Effector memory CD8-positive, alpha-beta T cell (primary cell): Measurements from ENCODE around the gene COG3.

Experiments
- ATAC-seq: fragments of 150-1000 bp; cut with Tn5 transposase; replicated peaks from 2 replicates; pipeline ENCODE4 v1.10.0; 2021; ENCODE audit warnings: mild to moderate bottlenecking, moderate library complexity
- DNase-seq, 3 experiments: peaks; one replicate each; pipeline ENCODE4 v3.0.0; 2021
- H3K27ac Mint-ChIP-seq, 2 donors: one replicate each; pipeline ENCODE4 v1.8.0; 2022; ENCODE audit warnings: mild to moderate bottlenecking in 2 of 2, mixed read lengths in 2 of 2, moderate library complexity in 2 of 2
- H3K27me3 Mint-ChIP-seq, 2 donors: one replicate each; pipeline ENCODE4 v1.8.0; 2022; ENCODE audit warnings: mixed read lengths in 2 of 2
- H3K36me3 Mint-ChIP-seq: one replicate; pipeline ENCODE4 v1.8.0; 2022; ENCODE audit warnings: mild to moderate bottlenecking, moderate library complexity, mixed read lengths; ENCODE audit not compliant: insufficient read depth
- H3K4me1 Mint-ChIP-seq, 2 donors: one replicate each; pipeline ENCODE4 v1.8.0; 2022; ENCODE audit warnings: low read depth in 2 of 2, mixed read lengths in 2 of 2
- H3K4me3 Mint-ChIP-seq, 2 donors: one replicate each; pipeline ENCODE4 v1.8.0; 2022; ENCODE audit warnings: mild to moderate bottlenecking in 2 of 2, mixed read lengths in 2 of 2, moderate library complexity in 2 of 2
- H3K9me3 Mint-ChIP-seq, 2 donors: one replicate each; pipeline ENCODE4 v1.8.0; 2022; ENCODE audit warnings: mixed read lengths in 2 of 2

COG3 gene

DNA sequence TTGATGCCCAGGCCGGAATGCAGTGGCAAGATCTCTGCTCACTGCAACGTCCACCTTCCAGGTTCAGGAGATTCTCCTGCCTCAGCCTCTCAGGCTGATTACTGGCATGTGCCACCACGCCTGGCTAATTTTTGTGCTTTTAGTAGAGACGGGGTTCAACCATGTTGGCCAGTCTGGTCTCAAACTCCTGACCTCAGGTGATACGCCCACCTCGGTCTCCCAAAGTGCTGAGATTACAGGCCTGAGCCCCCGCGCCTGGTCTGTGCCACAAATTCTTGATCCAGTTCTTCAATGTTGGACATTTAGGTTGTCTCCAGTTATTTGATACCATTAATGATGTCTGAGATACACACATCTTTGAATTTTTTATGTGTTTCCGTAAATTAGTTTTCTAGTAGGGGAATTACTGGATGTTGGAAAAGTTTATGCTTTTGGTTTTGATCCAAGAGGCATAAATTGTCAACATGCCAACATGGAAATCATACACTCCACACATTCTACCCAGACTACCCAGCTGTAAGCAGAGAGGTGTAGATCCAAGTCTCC is 525 bp upstream of the COG3 start:
- Mint-ChIP-seq H3K27me3 (peaks cover 4 to 5% of the 10 kb centered on the region in 2 donors), H3K36me3 (peaks cover 14% of the 10 kb centered on the region), H3K4me3 (peak overlapping the region; percentile 91 to 94), H3K4me1 (peaks cover 31 to 35% of the 10 kb centered on the region in 2 donors), H3K27ac (peak overlapping the region; percentile 97), H3K9me3 (no peaks in the 10 kb centered on the region)
- DNase-seq (no peak), ATAC-seq (no peak)

GRCh38 chr13:45466359-45466758 is 1.6 kb downstream of the COG3 start:
- Mint-ChIP-seq H3K36me3 (peaks cover 14% of the 10 kb centered on the region), H3K9me3 (no peaks in the 10 kb centered on the region), H3K4me1 (peaks cover 37 to 51% of the 10 kb centered on the region in 2 donors), H3K27me3 (no peaks in the 10 kb centered on the region), H3K4me3 (peak overlapping the region; percentile 91 to 94), H3K27ac (peak overlapping the region; percentile 97)
- no peak for DNase-seq
- no peak for ATAC-seq

- H3K27ac Mint-ChIP-seq = peak overlapping the region in 1 of 2 donors; percentile 97
- DNase-seq (no peak), ATAC-seq (no peak)
Measured at GRCh38 chr13:45468635-45469034, 3.9 kb downstream of the COG3 start.

GRCh38 chr13:45472171-45472705 is 7.5 kb downstream of the COG3 start:
- Mint-ChIP-seq H3K36me3 (peaks cover 11% of the 10 kb centered on the region), H3K27ac (peak overlapping the region in 1 of 2 donors; percentile 6), H3K4me3 (peak overlapping the region in 1 of 2 donors; percentile 7), H3K27me3 (no peaks in the 10 kb centered on the region), H3K9me3 (no peaks in the 10 kb centered on the region), H3K4me1 (peaks cover 40 to 50% of the 10 kb centered on the region in 2 donors)
- DNase-seq (no peak), ATAC-seq (no peak)

More at GRCh38 chr13:45468635-45469034, 3.9 kb downstream of the COG3 start:
- Mint-ChIP-seq H3K27me3 (no peaks in the 10 kb centered on the region), H3K9me3 (no peaks in the 10 kb centered on the region), H3K36me3 (peaks cover 14% of the 10 kb centered on the region), H3K4me3 (no peak overlapping the region), H3K4me1 (peaks cover 48 to 66% of the 10 kb centered on the region in 2 donors)

- Mint-ChIP-seq H3K36me3 (peaks cover 23% of the 10 kb centered on the region), H3K4me1 (peaks cover 34 to 40% of the 10 kb centered on the region in 2 donors), H3K4me3 (no peak overlapping the region), H3K9me3 (no peaks in the 10 kb centered on the region), H3K27me3 (no peaks in the 10 kb centered on the region), H3K27ac (no peak overlapping the region)
- ATAC-seq (peak; percentile 75), DNase-seq (no peak)
Measured at GRCh38 chr13:45473627-45474026, 8.9 kb downstream of the COG3 start.

DNA sequence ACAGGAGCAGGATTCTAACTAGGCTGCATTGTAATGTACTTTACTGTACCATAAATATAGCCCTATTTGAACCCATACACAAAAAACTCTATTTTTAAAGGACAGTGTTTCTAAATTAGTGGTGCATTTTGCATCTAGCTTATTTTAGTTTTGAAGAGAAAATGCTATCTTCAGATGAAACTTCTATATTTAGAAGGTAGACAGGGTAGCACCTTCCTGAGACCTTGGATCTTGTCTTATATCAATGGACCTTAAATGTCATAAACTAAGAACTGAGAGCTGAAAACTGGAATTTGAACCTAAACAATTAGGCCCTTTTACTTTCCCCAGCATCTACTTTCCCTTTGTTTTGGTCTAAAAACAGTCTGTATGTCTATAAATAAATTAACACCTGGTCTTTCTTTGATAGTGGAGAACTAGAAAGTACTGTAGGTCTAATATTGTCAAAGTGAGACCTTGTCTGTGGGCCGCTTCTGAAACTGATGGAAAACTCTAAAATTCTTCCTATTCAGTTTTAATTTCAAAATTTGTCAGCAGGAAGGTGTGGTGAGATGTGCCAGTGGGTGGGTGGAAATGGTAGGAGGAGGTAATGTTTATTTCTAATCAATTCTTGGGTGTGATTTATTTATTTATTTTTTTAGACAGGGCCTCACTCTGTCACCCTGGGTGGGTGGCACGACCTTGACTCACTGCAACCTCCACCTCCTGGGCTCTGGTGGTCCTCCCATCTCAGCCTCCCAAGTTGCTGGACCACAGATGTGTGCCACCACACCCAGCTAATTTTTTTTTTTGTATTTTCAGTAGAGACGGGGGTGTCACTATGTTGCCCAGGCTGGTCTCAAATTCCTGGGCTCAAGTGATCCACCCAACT is 10.1 kb downstream of the COG3 start:
- Mint-ChIP-seq H3K27me3 (no peaks in the 10 kb centered on the region), H3K9me3 (no peaks in the 10 kb centered on the region), H3K4me3 (peak overlapping the region in 1 of 2 donors; percentile 22), H3K36me3 (peaks cover 29% of the 10 kb centered on the region), H3K27ac (peak overlapping the region; percentile 81 to 96), H3K4me1 (peaks cover 29 to 37% of the 10 kb centered on the region in 2 donors)
- ATAC-seq (no peak), DNase-seq (no peak)

- Mint-ChIP-seq H3K4me1 (peaks cover 9 to 19% of the 10 kb centered on the region in 2 donors), H3K4me3 (no peak overlapping the region), H3K36me3 (peaks cover 61% of the 10 kb centered on the region), H3K27me3 (no peaks in the 10 kb centered on the region), H3K27ac (peak overlapping the region in 1 of 2 donors; percentile 23), H3K9me3 (no peaks in the 10 kb centered on the region)
- no peak for ATAC-seq
- DNase-seq = no peak
Measured at GRCh38 chr13:45479661-45480060, 14.9 kb downstream of the COG3 start.

GRCh38 chr13:45481688-45482087 is 16.9 kb downstream of the COG3 start:
- no peak for ATAC-seq
- H3K27me3 Mint-ChIP-seq = no peaks in the 10 kb centered on the region
- no peak overlapping the region for H3K4me3 Mint-ChIP-seq
- peak overlapping the region in 1 of 2 donors; percentile 51 for H3K27ac Mint-ChIP-seq
- H3K36me3 Mint-ChIP-seq = peaks cover 62% of the 10 kb centered on the region
- DNase-seq = no peak
- H3K9me3 Mint-ChIP-seq = no peaks in the 10 kb centered on the region
- H3K4me1 Mint-ChIP-seq = peaks cover 2 to 18% of the 10 kb centered on the region in 2 donors

DNA sequence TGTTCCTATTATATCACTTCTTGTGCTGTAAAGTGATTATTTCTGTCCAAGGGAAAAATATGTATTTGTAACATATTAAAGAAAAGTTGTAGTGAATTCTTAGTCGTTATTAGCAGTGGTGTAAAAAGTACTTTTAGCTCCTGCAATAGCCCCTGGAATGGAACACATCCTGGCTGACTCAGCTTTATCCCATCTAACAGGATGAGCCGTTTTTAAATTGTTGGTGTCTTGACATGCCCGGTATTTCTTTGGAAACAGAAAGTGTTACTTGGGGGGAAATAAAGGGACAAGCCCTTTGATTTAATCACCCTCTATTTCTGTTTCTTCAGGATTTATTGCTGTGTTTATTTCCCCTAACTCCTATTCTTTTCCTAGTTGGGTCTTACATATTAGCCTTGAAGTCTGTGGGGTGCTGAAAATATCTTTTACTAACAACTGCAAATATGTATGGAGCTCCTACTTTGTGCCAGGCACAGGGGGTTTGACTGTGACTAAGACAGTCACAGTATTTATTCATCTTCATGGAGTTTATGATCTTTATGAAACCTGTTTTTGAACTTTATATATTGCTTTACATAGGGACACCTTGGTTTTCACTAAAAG is 17.9 kb downstream of the COG3 start:
- DNase-seq (no peak), ATAC-seq (no peak)
- peaks cover 2 to 18% of the 10 kb centered on the region in 2 donors for H3K4me1 Mint-ChIP-seq
- no peak overlapping the region for H3K4me3 Mint-ChIP-seq
- no peaks in the 10 kb centered on the region for H3K27me3 Mint-ChIP-seq
- peaks cover 62% of the 10 kb centered on the region for H3K36me3 Mint-ChIP-seq
- peak overlapping the region; percentile 51 to 78 for H3K27ac Mint-ChIP-seq
- no peaks in the 10 kb centered on the region for H3K9me3 Mint-ChIP-seq

- Mint-ChIP-seq H3K27me3 (no peaks in the 10 kb centered on the region), H3K4me3 (no peak overlapping the region), H3K4me1 (peaks cover 0 to 4% of the 10 kb centered on the region in 2 donors), H3K27ac (peak overlapping the region; percentile 2 to 16), H3K9me3 (no peaks in the 10 kb centered on the region), H3K36me3 (peaks cover 43% of the 10 kb centered on the region)
- DNase-seq = no peak
- no peak for ATAC-seq
Measured at GRCh38 chr13:45487604-45488003, 22.9 kb downstream of the COG3 start.

- peaks cover 48% of the 10 kb centered on the region for H3K36me3 Mint-ChIP-seq
- no peaks in the 10 kb centered on the region for H3K9me3 Mint-ChIP-seq
- ATAC-seq (peak; percentile 52), DNase-seq (no peak)
- H3K4me3 Mint-ChIP-seq = no peak overlapping the region
- peaks cover 0 to 4% of the 10 kb centered on the region in 2 donors for H3K4me1 Mint-ChIP-seq
- no peak overlapping the region for H3K27ac Mint-ChIP-seq
- H3K27me3 Mint-ChIP-seq = no peaks in the 10 kb centered on the region
Measured at GRCh38 chr13:45490068-45490467, 25.3 kb downstream of the COG3 start.

- H3K36me3 Mint-ChIP-seq = peaks cover 53% of the 10 kb centered on the region
- no peaks in the 10 kb centered on the region for H3K9me3 Mint-ChIP-seq
- H3K27ac Mint-ChIP-seq = no peak overlapping the region
- ATAC-seq = no peak
- DNase-seq = no peak
- H3K4me3 Mint-ChIP-seq = no peak overlapping the region
- no peaks in the 10 kb centered on the region for H3K27me3 Mint-ChIP-seq
- H3K4me1 Mint-ChIP-seq = no peaks in the 10 kb centered on the region
Measured at GRCh38 chr13:45492538-45492937, 27.8 kb downstream of the COG3 start.

GRCh38 chr13:45496942-45497341 is 32.2 kb downstream of the COG3 start:
- Mint-ChIP-seq H3K4me1 (peaks cover 4 to 7% of the 10 kb centered on the region in 2 donors), H3K27me3 (no peaks in the 10 kb centered on the region), H3K9me3 (no peaks in the 10 kb centered on the region), H3K4me3 (no peak overlapping the region), H3K36me3 (peaks cover 59% of the 10 kb centered on the region), H3K27ac (peak overlapping the region; percentile 52 to 75)
- DNase-seq (no peak), ATAC-seq (no peak)
